Pancreas (tissue), 10 donors: Measurements from ENCODE around the gene GALNT5. TPM values are rescaled to one million over a fixed set of nuclear protein-coding genes. Genes with fewer than 3 reads are reported as not detected.
"Not testable (repeated sequence)": the region's sequence is repeated elsewhere in the genome, so short reads cannot be mapped to it uniquely, and the experiment has no call there.

Source experiments
- ATAC-seq, 4 donors: fragments of 200-7000 bp; cut with Tn5 transposase; one replicate each; pipeline versions ENCODE4 v1.8.0 to v1.9.1; 2020; ENCODE audit warnings: mild to moderate bottlenecking in 4 of 4, moderate library complexity in 4 of 4
- DNase-seq, 6 donors: peaks; one replicate each; pipeline ENCODE4 v3.0.0-alpha.2; 2020
- FAIRE-seq: peaks from 2 replicates; lab custom pipeline; 2012; peaks lifted over from hg19 to GRCh38; lab: Jason Lieb, UNC
- H3K27ac ChIP-seq, 4 donors: fragments of 200-600 bp; sonication (generic); 1 replicate in 3 of 4; 2 replicates in 1 of 4; pipeline versions ENCODE4 v1.5.0 to v1.8.0; 2020
- H3K27me3 ChIP-seq, 4 donors: fragments of 200-600 bp; one replicate each; pipeline ENCODE4 v1.8.0; 2021
- H3K36me3 ChIP-seq, 3 donors: fragments of 200-600 bp; sonication (generic) in 1 of 3; one replicate each; pipeline versions ENCODE4 v1.5.0 to v1.8.0; 2020 to 2021
- H3K4me1 ChIP-seq, 3 donors: fragments of 200-600 bp; one replicate each; pipeline ENCODE4 v1.8.0; 2021
- H3K4me3 ChIP-seq, 4 donors: fragments of 200-600 bp; sonication (generic) in 2 of 4; one replicate each; pipeline versions ENCODE4 v1.5.0 to v1.8.0; 2020 to 2021
- H3K9me3 ChIP-seq, 4 donors: fragments of 200-600 bp; one replicate each; pipeline ENCODE4 v1.8.0; 2021
- WGBS, 2 donors: extraction: QIAGEN DNeasy Blood & Tissue Kit; methylation state at CpG; one replicate each; pipeline ENCODE4 v1.1.7; 2013; 5-methylcytosine and 5-hydroxymethylcytosine counted together
- intact Hi-C, 3 donors: fragments of 100-400 bp; cut with DNase I; formaldehyde crosslinking; loops; one replicate each; pipeline versions ENCODE4 v1.11.1 to v1.14.2; 2022
- polyA plus RNA-seq, 2 donors: library from polyadenylated mRNA; stranded (reverse); fragments of 200-250 nt; gene quantifications; one replicate each; pipeline ENCODE4 v1.2.3, GENCODE V29; 2013
- total RNA-seq, 6 donors: library from RNA; stranded (reverse); fragmentation: NEBNext Ultra II Directional in 4 of 6; extraction: Animal tissue kit (Norgen Biotek cat#: 25700) in 4 of 6; gene quantifications; one replicate each; pipeline versions ENCODE4 v1.2.1 to v1.2.4, GENCODE V29; 2021 to 2023
- TF ChIP-seq, protein P1 (sequence below), 4 donors: fragments of 200-600 bp; sonication (generic) in 3 of 4; IDR thresholded peaks; one replicate each; pipeline versions ENCODE4 v1.5.0 to v1.8.0; 2021; ENCODE audit warnings: antibody characterized with exemption in 4 of 4
- donor health status: healthy with polysubstance abuse.
- donor health status: DM: no; HTN: no; CAD: no; lungs with moderate emphysema.
- donor health status: DM: no; HTN: no; CAD: no.
- donor health status: control.
- donor health status: control.
- donor health status: Bipolar disorder and iron deficiency.
- donor health status: DM: yes; HTN: yes; CAD: no.
- donor health status: DM: no; HTN: no; CAD: no.
- donor health status: DM: no; HTN: no; CAD: no.
- donor health status: DM: yes; HTN: yes; CAD: no.

Gene GALNT5
- total and polyA plus RNA-seq, 8 donors = 0.08 to 0.60 (median 0.16) TPM; not detected in 2

GRCh38 chr2:157334797-157335196, 77.3 kb downstream of the GALNT5 start:
- ATAC-seq (no peak), DNase-seq (no peak), FAIRE-seq (no peak)
- peaks cover 0 to 10% (median 0%) of the 10 kb centered on the region in 3 donors for H3K4me1 ChIP-seq
- H3K27me3 ChIP-seq = no peaks in the 10 kb centered on the region
- no peak overlapping the region for H3K4me3 ChIP-seq
- intact Hi-C loops = no loop called here
- H3K27ac ChIP-seq = no peak overlapping the region
- TF ChIP-seq, protein P1, sequence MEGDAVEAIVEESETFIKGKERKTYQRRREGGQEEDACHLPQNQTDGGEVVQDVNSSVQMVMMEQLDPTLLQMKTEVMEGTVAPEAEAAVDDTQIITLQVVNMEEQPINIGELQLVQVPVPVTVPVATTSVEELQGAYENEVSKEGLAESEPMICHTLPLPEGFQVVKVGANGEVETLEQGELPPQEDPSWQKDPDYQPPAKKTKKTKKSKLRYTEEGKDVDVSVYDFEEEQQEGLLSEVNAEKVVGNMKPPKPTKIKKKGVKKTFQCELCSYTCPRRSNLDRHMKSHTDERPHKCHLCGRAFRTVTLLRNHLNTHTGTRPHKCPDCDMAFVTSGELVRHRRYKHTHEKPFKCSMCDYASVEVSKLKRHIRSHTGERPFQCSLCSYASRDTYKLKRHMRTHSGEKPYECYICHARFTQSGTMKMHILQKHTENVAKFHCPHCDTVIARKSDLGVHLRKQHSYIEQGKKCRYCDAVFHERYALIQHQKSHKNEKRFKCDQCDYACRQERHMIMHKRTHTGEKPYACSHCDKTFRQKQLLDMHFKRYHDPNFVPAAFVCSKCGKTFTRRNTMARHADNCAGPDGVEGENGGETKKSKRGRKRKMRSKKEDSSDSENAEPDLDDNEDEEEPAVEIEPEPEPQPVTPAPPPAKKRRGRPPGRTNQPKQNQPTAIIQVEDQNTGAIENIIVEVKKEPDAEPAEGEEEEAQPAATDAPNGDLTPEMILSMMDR (IDR thresholded peaks at IDR 0.05) = no peak
- WGBS, 2 donors = 75 to 88% methylated on average over 3 of the region's 3 CpGs
- no peaks in the 10 kb centered on the region for H3K9me3 ChIP-seq
- no peaks in the 10 kb centered on the region for H3K36me3 ChIP-seq

- no peaks in the 10 kb centered on the region for H3K27me3 ChIP-seq
- H3K27ac ChIP-seq = no peak overlapping the region
- no peaks in the 10 kb centered on the region for H3K4me1 ChIP-seq
- intact Hi-C loops = no loop called here
- 29 to 30% methylated on average over 8 of the region's 8 CpGs for WGBS, 2 donors
- no peaks in the 10 kb centered on the region for H3K9me3 ChIP-seq
- TF ChIP-seq, protein P1 (IDR thresholded peaks at IDR 0.05) = peak; percentile 44 to 77 (median 63)
- no peak overlapping the region for H3K4me3 ChIP-seq
- DNase-seq (peak in 4 of 6 donors; percentile 9 to 47 (median 30)), FAIRE-seq (no peak), ATAC-seq (peak in 3 of 4 donors; percentile 64 to 79 (median 78))
- no peaks in the 10 kb centered on the region for H3K36me3 ChIP-seq
These were observed 78.9 kb downstream of the GALNT5 start for GRCh38 chr2:157336137-157337010.

DNA sequence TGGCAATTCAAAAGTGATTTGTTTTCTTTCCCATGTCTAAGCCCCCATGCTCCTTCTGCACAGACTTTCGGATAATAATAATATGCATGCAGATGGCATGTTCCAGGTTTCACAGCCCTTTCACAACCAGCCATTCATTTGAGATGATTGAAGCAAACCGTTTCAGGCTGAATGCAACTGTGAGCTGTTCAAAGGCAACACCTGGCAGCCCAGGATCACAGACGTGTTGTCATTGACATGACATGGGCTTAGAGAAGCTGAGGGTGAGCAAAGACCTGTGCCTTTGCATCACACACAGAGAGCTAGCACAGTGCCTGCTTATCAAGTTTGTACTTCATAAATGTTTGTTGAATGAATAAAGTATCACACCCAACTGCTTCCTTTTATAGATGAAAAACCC, 80.5 kb downstream of the GALNT5 start:
- 57% methylated on average over 3 of the region's 3 CpGs for WGBS, 2 donors
- no peaks in the 10 kb centered on the region for H3K4me1 ChIP-seq

GRCh38 chr2:157339965-157340655, 82.6 kb downstream of the GALNT5 start:
- 44 to 46% methylated on average over 4 of the region's 4 CpGs for WGBS, 2 donors

More for the DNA sequence above, 80.5 kb downstream of the GALNT5 start:
- no peak overlapping the region for H3K27ac ChIP-seq
- no peak for FAIRE-seq
- intact Hi-C loops = no loop called here
- H3K27me3 ChIP-seq = no peaks in the 10 kb centered on the region
- no peak for ATAC-seq
- no peaks in the 10 kb centered on the region for H3K9me3 ChIP-seq
- no peak for DNase-seq
- TF ChIP-seq, protein P1 (IDR thresholded peaks at IDR 0.05) = no peak
- H3K36me3 ChIP-seq = no peaks in the 10 kb centered on the region
- H3K4me3 ChIP-seq = no peak overlapping the region

GRCh38 chr2:157341381-157341780, 83.9 kb downstream of the GALNT5 start:
- H3K27me3 ChIP-seq, H3K4me1 ChIP-seq, ATAC-seq: not testable (repeated sequence)

More at GRCh38 chr2:157339965-157340655, 82.6 kb downstream of the GALNT5 start:
- DNase-seq = no peak
- Histone ChIP-seq H3K4me3 (no peak overlapping the region), H3K36me3 (no peaks in the 10 kb centered on the region), H3K27me3 (no peaks in the 10 kb centered on the region), H3K27ac (peak overlapping the region in 1 of 4 donors; percentile 31), H3K4me1 (no peaks in the 10 kb centered on the region), H3K9me3 (no peaks in the 10 kb centered on the region)
- FAIRE-seq = no peak
- peak in 3 of 4 donors; percentile 59 to 78 (median 72) for ATAC-seq
- TF ChIP-seq, protein P1 (IDR thresholded peaks at IDR 0.05) = no peak
- intact Hi-C loops = no loop called here

More at GRCh38 chr2:157341381-157341780, 83.9 kb downstream of the GALNT5 start:
- FAIRE-seq, H3K27ac ChIP-seq, intact Hi-C loops, H3K9me3 ChIP-seq, DNase-seq, H3K4me3 ChIP-seq, H3K36me3 ChIP-seq: not testable (repeated sequence)
- WGBS, 2 donors = 94 to 100% methylated on average over 2 of the region's 2 CpGs
